Measurements from ENCODE around the gene IQUB.
"Not testable (repeated sequence)": the region's sequence is repeated elsewhere in the genome, so short reads cannot be mapped to it uniquely, and the experiment has no call there.

DNA sequence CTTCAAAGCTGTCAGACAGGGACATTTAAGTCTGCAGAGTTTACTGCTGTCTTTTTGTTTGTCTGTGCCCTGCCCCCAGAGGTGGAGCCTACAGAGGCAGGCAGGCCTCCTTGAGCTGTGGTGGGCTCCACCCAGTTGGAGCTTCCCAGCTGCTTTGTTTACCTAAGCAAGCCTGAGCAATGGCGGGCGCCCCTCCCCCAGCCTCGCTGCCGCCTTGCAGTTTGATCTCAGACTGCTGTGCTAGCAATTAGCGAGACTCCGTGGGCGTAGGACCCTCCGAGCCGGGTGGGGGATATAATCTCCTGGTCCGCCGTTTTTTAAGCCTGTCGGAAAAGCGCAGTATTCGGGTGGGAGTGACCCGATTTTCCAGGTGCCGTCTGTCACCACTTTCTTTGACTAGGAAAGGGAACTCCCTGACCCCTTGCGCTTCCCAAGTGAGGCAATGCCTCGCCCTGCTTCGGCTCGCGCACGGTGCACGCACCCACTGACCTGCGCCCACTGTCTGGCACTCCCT lies 6.6 kb downstream of the IQUB start:
- TF ChIP-seq, protein P1, sequence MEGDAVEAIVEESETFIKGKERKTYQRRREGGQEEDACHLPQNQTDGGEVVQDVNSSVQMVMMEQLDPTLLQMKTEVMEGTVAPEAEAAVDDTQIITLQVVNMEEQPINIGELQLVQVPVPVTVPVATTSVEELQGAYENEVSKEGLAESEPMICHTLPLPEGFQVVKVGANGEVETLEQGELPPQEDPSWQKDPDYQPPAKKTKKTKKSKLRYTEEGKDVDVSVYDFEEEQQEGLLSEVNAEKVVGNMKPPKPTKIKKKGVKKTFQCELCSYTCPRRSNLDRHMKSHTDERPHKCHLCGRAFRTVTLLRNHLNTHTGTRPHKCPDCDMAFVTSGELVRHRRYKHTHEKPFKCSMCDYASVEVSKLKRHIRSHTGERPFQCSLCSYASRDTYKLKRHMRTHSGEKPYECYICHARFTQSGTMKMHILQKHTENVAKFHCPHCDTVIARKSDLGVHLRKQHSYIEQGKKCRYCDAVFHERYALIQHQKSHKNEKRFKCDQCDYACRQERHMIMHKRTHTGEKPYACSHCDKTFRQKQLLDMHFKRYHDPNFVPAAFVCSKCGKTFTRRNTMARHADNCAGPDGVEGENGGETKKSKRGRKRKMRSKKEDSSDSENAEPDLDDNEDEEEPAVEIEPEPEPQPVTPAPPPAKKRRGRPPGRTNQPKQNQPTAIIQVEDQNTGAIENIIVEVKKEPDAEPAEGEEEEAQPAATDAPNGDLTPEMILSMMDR (conservative IDR thresholded peaks at IDR 0.05; ENCODE audit: low read length), result not testable (repeated sequence)
- TF ChIP-seq EZH2phosphoT487 (IDR thresholded peaks at IDR 0.05; ENCODE audit: borderline replicate concordance), result not testable (repeated sequence)
